HG02885 (cell line): ENCODE measurements around the gene LYZL6.
"Not testable (repeated sequence)": the region's sequence is repeated elsewhere in the genome, so short reads cannot be mapped to it uniquely, and the experiment has no call there.

Experiments
- ATAC-seq: cut with Tn5 transposase; IDR thresholded peaks from one replicate; pipeline ENCODE4 v1.9.1; 2021; ENCODE audit warnings: mild to moderate bottlenecking; ENCODE audit not compliant: unreplicated experiment, poor library complexity

Gene LYZL6

GRCh38 chr17:35912339-35912912, 31.1 kb downstream of the LYZL6 start:
- ATAC-seq: no peak

GRCh38 chr17:35909408-35909807, 34.1 kb downstream of the LYZL6 start:
- ATAC-seq: no peak

GRCh38 chr17:35907691-35908090, 35.8 kb downstream of the LYZL6 start:
- ATAC-seq: no peak

GRCh38 chr17:35906926-35907637, 36.4 kb downstream of the LYZL6 start:
- no peak for ATAC-seq

GRCh38 chr17:35906191-35906925, 37.2 kb downstream of the LYZL6 start:
- ATAC-seq: no peak

- no peak for ATAC-seq
Observed at GRCh38 chr17:35903451-35903850, 40.1 kb downstream of the LYZL6 start.

GRCh38 chr17:35901631-35902175, 41.8 kb downstream of the LYZL6 start:
- no peak for ATAC-seq

GRCh38 chr17:35900708-35901480, 42.6 kb downstream of the LYZL6 start:
- ATAC-seq: no peak

GRCh38 chr17:35900280-35900679, 43.2 kb downstream of the LYZL6 start:
- ATAC-seq: no peak

- no peak for ATAC-seq
Observed at GRCh38 chr17:35898283-35899070, 45.0 kb downstream of the LYZL6 start.

- ATAC-seq: not testable (repeated sequence)
Observed at GRCh38 chr17:35897772-35898171, 45.7 kb downstream of the LYZL6 start.

- no peak for ATAC-seq
Observed at GRCh38 chr17:35895636-35896587, 47.6 kb downstream of the LYZL6 start.

- ATAC-seq: no peak
Observed at GRCh38 chr17:35894206-35894605, 49.3 kb downstream of the LYZL6 start.

- no peak for ATAC-seq
Observed at GRCh38 chr17:35893751-35894150, 49.8 kb downstream of the LYZL6 start.

GRCh38 chr17:35892091-35893035, 51.1 kb downstream of the LYZL6 start:
- no peak for ATAC-seq

- ATAC-seq: no peak
Observed at GRCh38 chr17:35891269-35891668, 52.2 kb downstream of the LYZL6 start.

GRCh38 chr17:35890774-35891155, 52.7 kb downstream of the LYZL6 start:
- no peak for ATAC-seq
